GM18498 (cell line): ENCODE measurements around the gene ZNF654.
"Not testable (repeated sequence)": the region's sequence is repeated elsewhere in the genome, so short reads cannot be mapped to it uniquely, and the experiment has no call there.

ENCODE experiments used
- ATAC-seq: cut with Tn5 transposase; IDR thresholded peaks from one replicate; pipeline ENCODE4 v1.9.1; 2021; ENCODE audit warnings: mild to moderate bottlenecking, moderate library complexity; ENCODE audit not compliant: unreplicated experiment

Gene ZNF654

GRCh38 chr3:88059380-88060170, 520 bp downstream of the ZNF654 start:
- ATAC-seq: peak; percentile 9

GRCh38 chr3:88061746-88062145, 2.7 kb downstream of the ZNF654 start:
- no peak for ATAC-seq

- no peak for ATAC-seq
Observed at GRCh38 chr3:88075072-88075471, 16.0 kb downstream of the ZNF654 start.

- ATAC-seq: no peak
Observed at GRCh38 chr3:88075497-88075896, 16.4 kb downstream of the ZNF654 start.

- ATAC-seq: no peak
Observed at GRCh38 chr3:88076712-88077111, 17.7 kb downstream of the ZNF654 start.

GRCh38 chr3:88078932-88079331, 19.9 kb downstream of the ZNF654 start:
- no peak for ATAC-seq

- no peak for ATAC-seq
Observed at GRCh38 chr3:88082854-88083253, 23.8 kb downstream of the ZNF654 start.

GRCh38 chr3:88084097-88084501, 25.0 kb downstream of the ZNF654 start:
- ATAC-seq: no peak

GRCh38 chr3:88090681-88091080, 31.6 kb downstream of the ZNF654 start:
- ATAC-seq: no peak

- ATAC-seq: no peak
Observed at GRCh38 chr3:88092270-88092669, 33.2 kb downstream of the ZNF654 start.

GRCh38 chr3:88093266-88093665, 34.2 kb downstream of the ZNF654 start:
- ATAC-seq: no peak

- ATAC-seq: peak; percentile 96
Observed at GRCh38 chr3:88101142-88101541, 42.1 kb downstream of the ZNF654 start.

- no peak for ATAC-seq
Observed at GRCh38 chr3:88105325-88105724, 46.3 kb downstream of the ZNF654 start.

GRCh38 chr3:88112289-88112688, 53.2 kb downstream of the ZNF654 start:
- no peak for ATAC-seq

GRCh38 chr3:88113311-88114162, 54.5 kb downstream of the ZNF654 start:
- ATAC-seq: peak; percentile 94

GRCh38 chr3:88114878-88115549, 56.0 kb downstream of the ZNF654 start:
- no peak for ATAC-seq

- ATAC-seq: no peak
Observed at GRCh38 chr3:88117683-88118082, 58.6 kb downstream of the ZNF654 start.

- not testable (repeated sequence) for ATAC-seq
Observed at GRCh38 chr3:88118603-88119002, 59.5 kb downstream of the ZNF654 start.

- no peak for ATAC-seq
Observed at GRCh38 chr3:88123526-88123925, 64.5 kb downstream of the ZNF654 start.

- no peak for ATAC-seq
Observed at GRCh38 chr3:88131695-88132094, 72.6 kb downstream of the ZNF654 start.

- no peak for ATAC-seq
Observed at GRCh38 chr3:88132894-88133293, 73.8 kb downstream of the ZNF654 start.
